K562 (cell line): ENCODE results near the gene TCF12. TPM values are rescaled to one million over a fixed set of nuclear protein-coding genes. Genes with fewer than 3 reads are reported as not detected.

ENCODE experiments used
- ATAC-seq: fragments of 200-7000 bp; cut with Tn5 transposase; 3 replicates; pipeline ENCODE4 v1.9.1; 2020; ENCODE audit warnings: moderate library complexity
- BruUV-seq: library from RNA; stranded (reverse); fragments of 400-500 nt; replicated peaks from 2 replicates; lab custom pipeline; 2021; lab: Mats Ljungman, UMichigan
- CTCF ChIA-PET: fragments of 300-600 bp; formaldehyde crosslinking; extraction: SDS; loops from one replicate; lab custom pipeline; 2021; ENCODE audit warnings: low intra/inter-chr PET ratio; lab: Yijun Ruan, JAX
- POLR2A ChIA-PET: fragments of 300-600, 350-650 bp; sonication (Branson Sonifier 250); formaldehyde crosslinking; extraction: SDS; loops from one replicate; lab custom pipeline; 2021; ENCODE audit warnings: antibody characterized with exemption, inconsistent platforms; lab: Yijun Ruan, JAX
- DNase-seq, 4 experiments: peaks; one replicate each; pipeline versions ENCODE4 v3.0.0 to v3.0.0-alpha.2; 2011 to 2018; ENCODE audit warnings: low spot score in 3 of 4, mixed read lengths in 3 of 4; ENCODE audit errors: extremely low read depth in 1 of 4
- FAIRE-seq: peaks from 2 replicates; lab custom pipeline; 2011; peaks lifted over from hg19 to GRCh38; lab: Jason Lieb, UNC
- H2AFZ ChIP-seq: 2 replicates; pipeline ENCODE4 v1.6.0; 2011; ENCODE audit warnings: low read depth, low read length, control low read depth, inconsistent platforms
- H3K27ac ChIP-seq: fragments of 200-600 bp; 3 replicates; pipeline ENCODE4 v1.8.0; 2011; ENCODE audit warnings: low read depth, mild to moderate bottlenecking, control low read depth, inconsistent platforms, low read length, moderate library complexity, mixed read lengths; ENCODE audit errors: extremely low read depth
- H3K27me3 ChIP-seq, 2 experiments: fragments of 300-600 bp in 1 of 2; 2 replicates in 1 of 2; 3 replicates in 1 of 2; pipeline versions ENCODE4 v1.6.0 to v1.8.0; 2011; ENCODE audit warnings: inconsistent platforms in 2 of 2, low read length in 2 of 2, mild to moderate bottlenecking in 1 of 2, mixed read lengths in 1 of 2, moderate library complexity in 1 of 2; ENCODE audit not compliant: control insufficient read depth in 2 of 2, insufficient read depth in 2 of 2
- H3K36me3 ChIP-seq: fragments of 300-600 bp; 3 replicates; pipeline ENCODE4 v1.8.0; 2011; ENCODE audit warnings: mild to moderate bottlenecking, low read length, inconsistent platforms; ENCODE audit not compliant: control insufficient read depth, insufficient read depth
- H3K4me1 ChIP-seq, 2 experiments: fragments of 200-600 bp in 1 of 2; replicated peaks in 1 of 2; 2 replicates in 1 of 2; 3 replicates in 1 of 2; pipeline versions ENCODE4 v1.5.1 to v1.8.0; 2011; ENCODE audit warnings: inconsistent platforms in 2 of 2, low read length in 2 of 2, mild to moderate bottlenecking in 1 of 2, mixed read lengths in 1 of 2, moderate library complexity in 1 of 2; ENCODE audit not compliant: control insufficient read depth in 2 of 2, insufficient read depth in 2 of 2
- H3K4me2 ChIP-seq: 2 replicates; pipeline ENCODE4 v1.6.1; 2011; ENCODE audit warnings: low read length, control low read depth, inconsistent platforms, mixed read lengths; ENCODE audit not compliant: insufficient read depth
- H3K4me3 ChIP-seq: fragments of 200-600 bp; sonication (generic), shearing (Covaris generic); 2 replicates; pipeline ENCODE4 v1.5.1; 2016; ENCODE audit warnings: control low read depth, inconsistent platforms
- H3K79me2 ChIP-seq: fragments of 200-600 bp; 3 replicates; pipeline ENCODE4 v1.8.0; 2011; ENCODE audit warnings: low read length, inconsistent platforms; ENCODE audit not compliant: control insufficient read depth, insufficient read depth
- H3K9ac ChIP-seq, 2 experiments: 2 replicates each; pipeline versions ENCODE4 v1.6.0 to v1.6.1; 2011; ENCODE audit warnings: low read depth in 2 of 2, low read length in 2 of 2, control low read depth in 1 of 2, inconsistent platforms in 1 of 2, mild to moderate bottlenecking in 1 of 2, mixed read lengths in 1 of 2; ENCODE audit not compliant: insufficient read depth in 1 of 2
- H3K9me1 ChIP-seq: one replicate; pipeline ENCODE4 v1.6.0; 2011; ENCODE audit warnings: inconsistent platforms, mild to moderate bottlenecking, low read length, moderate library complexity; ENCODE audit not compliant: control insufficient read depth, insufficient read depth
- H3K9me3 ChIP-seq: replicated peaks from 2 replicates; pipeline ENCODE4 v1.5.1; 2011; ENCODE audit warnings: low read depth, low read length, inconsistent platforms; ENCODE audit not compliant: control insufficient read depth, insufficient read depth
- H4K20me1 ChIP-seq: replicated peaks from 2 replicates; pipeline ENCODE4 v1.6.1; 2011; ENCODE audit warnings: low read length, inconsistent platforms, mixed read lengths; ENCODE audit not compliant: control insufficient read depth, insufficient read depth
- ASH1L ChIP-seq: fragments of 450-650 bp; IDR thresholded peaks from 2 replicates; pipeline ENCODE4 v1.6.1; 2018; ENCODE audit warnings: borderline replicate concordance, mild to moderate bottlenecking, low read depth; ENCODE audit not compliant: partially characterized antibody
- BCL6 ChIP-seq: fragments of 250-450 bp; sonication (Bioruptor Pico); IDR thresholded peaks from 2 replicates; pipeline ENCODE4 v1.4.0; 2020
- EWSR1 ChIP-seq: fragments of 450-650 bp; IDR thresholded peaks from 2 replicates; pipeline ENCODE4 v1.6.1; 2018; ENCODE audit warnings: borderline replicate concordance, mild to moderate bottlenecking, low read depth, moderate library complexity; ENCODE audit not compliant: partially characterized antibody
- FOXA3 ChIP-seq, 2 experiments: fragments of 450-650 bp in 1 of 2; sonication (generic) in 1 of 2; formaldehyde crosslinking; IDR thresholded peaks in 1 of 2; conservative IDR thresholded peaks in 1 of 2; 2 replicates each; pipeline versions ENCODE4 v1.4.0 to v1.8.0; 2020 to 2022; ENCODE audit warnings: mild to moderate bottlenecking in 2 of 2, missing genetic modification reagents in 1 of 2
- HINFP ChIP-seq: fragments of 450-650 bp; conservative IDR thresholded peaks from 2 replicates; pipeline ENCODE4 v1.6.1; 2016; ENCODE audit warnings: missing genetic modification characterization, low read depth, mild to moderate bottlenecking, control low read depth, missing compliant biosample characterization
- NFXL1 ChIP-seq: fragments of 450-650 bp; formaldehyde crosslinking; IDR thresholded peaks from 2 replicates; pipeline ENCODE4 v1.4.0; 2021; ENCODE audit warnings: mild to moderate bottlenecking
- NR2C2 ChIP-seq, 2 experiments: fragments of 200-800 bp in 1 of 2; sonication (Bioruptor generic) in 1 of 2; sonication (generic) in 1 of 2; formaldehyde crosslinking in 1 of 2; IDR thresholded peaks; 2 replicates each; pipeline versions ENCODE4 v1.6.1 to v1.8.0; 2016 to 2022; ENCODE audit warnings: mild to moderate bottlenecking in 1 of 2, missing compliant biosample characterization in 1 of 2, missing genetic modification characterization in 1 of 2, missing genetic modification reagents in 1 of 2
- TCFL5 ChIP-seq: fragments of 250-450 bp; sonication (Bioruptor Pico); conservative IDR thresholded peaks from 2 replicates; pipeline ENCODE4 v1.6.1; 2021; ENCODE audit warnings: mild to moderate bottlenecking, moderate library complexity, matching md5 sums
- ZNF695 ChIP-seq: fragments of 450-650 bp; formaldehyde crosslinking; IDR thresholded peaks from 2 replicates; pipeline ENCODE4 v1.4.0; 2020; ENCODE audit warnings: mild to moderate bottlenecking, moderate library complexity
- WGBS: fragments of 100-300 bp; shearing (Covaris generic); methylation state at CpG from one replicate; pipeline ENCODE4 v1.1.6; 2016; ENCODE audit warnings: low coverage, mixed read lengths; ENCODE audit not compliant: insufficient coverage; ENCODE audit errors: missing lambda C conversion rate; 5-methylcytosine and 5-hydroxymethylcytosine counted together
- in situ Hi-C: fragments of 300-500 bp; cut with MboI; formaldehyde crosslinking; loops from 4 replicates; pipeline ENCODE4 v1.15.0; 2018; ENCODE audit warnings: inconsistent platforms, mixed read lengths
- intact Hi-C: fragments of 100-400 bp; cut with micrococcal nuclease; formaldehyde crosslinking; loops from 2 replicates; pipeline ENCODE4 v1.14.2; 2022
- polyA plus RNA-seq, 8 experiments: library from polyadenylated mRNA; depleted of rRNA in 4 of 8; stranded (reverse) in 5 of 8; unstranded in 3 of 8; fragments of >200 nt; fragmentation: Nextera tagmentation in 2 of 8; fragmentation: Illumina TruSeq in 1 of 8; extraction: Ambion mirVana in 2 of 8; extraction: Trizol in 1 of 8; gene quantifications; 2 replicates each; pipeline versions ENCODE4 v1.2.1 to v1.2.3, GENCODE V29; 2011 to 2014; ENCODE audit warnings: inconsistent platforms in 1 of 8, missing spikeins in 1 of 8
- total RNA-seq, 7 experiments: library from RNA; depleted of rRNA in 6 of 7; stranded (reverse); fragments of >200 nt in 6 of 7; fragmentation: Illumina TruSeq in 2 of 7; extraction: Trizol in 2 of 7; gene quantifications; 2 replicates each; pipeline versions ENCODE4 v1.2.1 to v1.2.3, GENCODE V29; 2011 to 2021; ENCODE audit warnings: low replicate concordance in 1 of 7
- TF ChIP-seq, protein P1 (sequence below), 3 experiments: fragments of 200-800 bp in 1 of 3; fragments of 250-450 bp in 1 of 3; fragments of 450-650 bp in 1 of 3; sonication (Bioruptor Pico) in 1 of 3; sonication (Bioruptor generic) in 1 of 3; formaldehyde crosslinking in 1 of 3; IDR thresholded peaks; 2 replicates each; pipeline versions ENCODE4 v1.6.1 to v1.8.0; 2016 to 2022; ENCODE audit warnings: mild to moderate bottlenecking in 2 of 3, missing genetic modification characterization in 2 of 3, missing compliant biosample characterization in 1 of 3, moderate library complexity in 1 of 3
- TF ChIP-seq, protein P2 (sequence below): fragments of 450-650 bp; IDR thresholded peaks from 2 replicates; pipeline ENCODE4 v1.6.1; 2017; ENCODE audit warnings: antibody characterized with exemption
- TF ChIP-seq, protein P3 (sequence below): fragments of 250-450 bp; sonication (Bioruptor Pico); IDR thresholded peaks from 2 replicates; pipeline ENCODE4 v1.5.0; 2021

TCF12 gene
- total and polyA plus RNA-seq, 9 of the 15 experiments (the other 6 are each of a cell fraction or from before 2014, with no cell fraction given) = 10.5 to 132 (median 52.9) TPM

GRCh38 chr15:57144448-57144847 is 226.0 kb downstream of the TCF12 start:
- H3K79me2 ChIP-seq = peaks cover 19% of the 10 kb centered on the region; the same call in 2 of the 3 replicates
- in situ Hi-C loops = no loop called here
- TF ChIP-seq NFXL1 (CRISPR knock-in tag) = no peak
- TF ChIP-seq, protein P1, sequence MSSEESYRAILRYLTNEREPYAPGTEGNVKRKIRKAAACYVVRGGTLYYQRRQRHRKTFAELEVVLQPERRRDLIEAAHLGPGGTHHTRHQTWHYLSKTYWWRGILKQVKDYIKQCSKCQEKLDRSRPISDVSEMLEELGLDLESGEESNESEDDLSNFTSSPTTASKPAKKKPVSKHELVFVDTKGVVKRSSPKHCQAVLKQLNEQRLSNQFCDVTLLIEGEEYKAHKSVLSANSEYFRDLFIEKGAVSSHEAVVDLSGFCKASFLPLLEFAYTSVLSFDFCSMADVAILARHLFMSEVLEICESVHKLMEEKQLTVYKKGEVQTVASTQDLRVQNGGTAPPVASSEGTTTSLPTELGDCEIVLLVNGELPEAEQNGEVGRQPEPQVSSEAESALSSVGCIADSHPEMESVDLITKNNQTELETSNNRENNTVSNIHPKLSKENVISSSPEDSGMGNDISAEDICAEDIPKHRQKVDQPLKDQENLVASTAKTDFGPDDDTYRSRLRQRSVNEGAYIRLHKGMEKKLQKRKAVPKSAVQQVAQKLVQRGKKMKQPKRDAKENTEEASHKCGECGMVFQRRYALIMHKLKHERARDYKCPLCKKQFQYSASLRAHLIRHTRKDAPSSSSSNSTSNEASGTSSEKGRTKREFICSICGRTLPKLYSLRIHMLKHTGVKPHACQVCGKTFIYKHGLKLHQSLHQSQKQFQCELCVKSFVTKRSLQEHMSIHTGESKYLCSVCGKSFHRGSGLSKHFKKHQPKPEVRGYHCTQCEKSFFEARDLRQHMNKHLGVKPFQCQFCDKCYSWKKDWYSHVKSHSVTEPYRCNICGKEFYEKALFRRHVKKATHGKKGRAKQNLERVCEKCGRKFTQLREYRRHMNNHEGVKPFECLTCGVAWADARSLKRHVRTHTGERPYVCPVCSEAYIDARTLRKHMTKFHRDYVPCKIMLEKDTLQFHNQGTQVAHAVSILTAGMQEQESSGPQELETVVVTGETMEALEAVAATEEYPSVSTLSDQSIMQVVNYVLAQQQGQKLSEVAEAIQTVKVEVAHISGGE (CRISPR knock-in tag; IDR thresholded peaks at IDR 0.05) = no peak
- no peak for TF ChIP-seq ASH1L
- TF ChIP-seq BCL6 = no peak
- TF ChIP-seq, protein P2, sequence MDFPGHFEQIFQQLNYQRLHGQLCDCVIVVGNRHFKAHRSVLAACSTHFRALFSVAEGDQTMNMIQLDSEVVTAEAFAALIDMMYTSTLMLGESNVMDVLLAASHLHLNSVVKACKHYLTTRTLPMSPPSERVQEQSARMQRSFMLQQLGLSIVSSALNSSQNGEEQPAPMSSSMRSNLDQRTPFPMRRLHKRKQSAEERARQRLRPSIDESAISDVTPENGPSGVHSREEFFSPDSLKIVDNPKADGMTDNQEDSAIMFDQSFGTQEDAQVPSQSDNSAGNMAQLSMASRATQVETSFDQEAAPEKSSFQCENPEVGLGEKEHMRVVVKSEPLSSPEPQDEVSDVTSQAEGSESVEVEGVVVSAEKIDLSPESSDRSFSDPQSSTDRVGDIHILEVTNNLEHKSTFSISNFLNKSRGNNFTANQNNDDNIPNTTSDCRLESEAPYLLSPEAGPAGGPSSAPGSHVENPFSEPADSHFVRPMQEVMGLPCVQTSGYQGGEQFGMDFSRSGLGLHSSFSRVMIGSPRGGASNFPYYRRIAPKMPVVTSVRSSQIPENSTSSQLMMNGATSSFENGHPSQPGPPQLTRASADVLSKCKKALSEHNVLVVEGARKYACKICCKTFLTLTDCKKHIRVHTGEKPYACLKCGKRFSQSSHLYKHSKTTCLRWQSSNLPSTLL = no peak
- TF ChIP-seq, protein P3, sequence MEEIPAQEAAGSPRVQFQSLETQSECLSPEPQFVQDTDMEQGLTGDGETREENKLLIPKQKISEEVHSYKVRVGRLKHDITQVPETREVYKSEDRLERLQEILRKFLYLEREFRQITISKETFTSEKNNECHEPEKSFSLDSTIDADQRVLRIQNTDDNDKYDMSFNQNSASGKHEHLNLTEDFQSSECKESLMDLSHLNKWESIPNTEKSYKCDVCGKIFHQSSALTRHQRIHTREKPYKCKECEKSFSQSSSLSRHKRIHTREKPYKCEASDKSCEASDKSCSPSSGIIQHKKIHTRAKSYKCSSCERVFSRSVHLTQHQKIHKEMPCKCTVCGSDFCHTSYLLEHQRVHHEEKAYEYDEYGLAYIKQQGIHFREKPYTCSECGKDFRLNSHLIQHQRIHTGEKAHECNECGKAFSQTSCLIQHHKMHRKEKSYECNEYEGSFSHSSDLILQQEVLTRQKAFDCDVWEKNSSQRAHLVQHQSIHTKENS (CRISPR knock-in tag) = no peak
- no peak for TF ChIP-seq NR2C2 (CRISPR knock-in tag; IDR thresholded peaks at IDR 0.05)
- TF ChIP-seq NR2C2 (tag; IDR thresholded peaks at IDR 0.05) = no peak
- no peak for TF ChIP-seq TCFL5 (CRISPR knock-in tag)
- no peak for TF ChIP-seq HINFP (tag)
- no peak for TF ChIP-seq EWSR1
- no peak for TF ChIP-seq FOXA3 (CRISPR knock-in tag; conservative IDR thresholded peaks at IDR 0.05 in 1 of 2, IDR thresholded peaks at IDR 0.05 in 1 of 2)
- TF ChIP-seq ZNF695 (CRISPR knock-in tag) = no peak

More at GRCh38 chr15:57144448-57144847, 226.0 kb downstream of the TCF12 start:
- Histone ChIP-seq H3K9ac (no peak overlapping the region), H2AFZ (no peak overlapping the region), H3K4me2 (no peak overlapping the region), H3K4me3 (no peak overlapping the region), H3K4me1 (peaks cover 4 to 16% of the 10 kb centered on the region in 2 experiments; a peak in 4 of 5 replicates), H4K20me1 (no peaks in the 10 kb centered on the region), H3K27me3 (no peaks in the 10 kb centered on the region), H3K9me3 (no peaks in the 10 kb centered on the region), H3K27ac (no peak overlapping the region; the same call in 2 of the 3 replicates), H3K36me3 (no peaks in the 10 kb centered on the region), H3K9me1 (no peaks in the 10 kb centered on the region)
- BruUV-seq = no TSS peak
- ChIA-PET POLR2A (interaction anchor here (0.6 kb wide), 1 partner anchor 103 kb away, joined by 3 read pairs; no protein-coding TSS in a partner anchor), CTCF (no interaction called here)
- DNase-seq (no peak), ATAC-seq (peak; percentile 37; the same call in 2 of the 3 replicates), FAIRE-seq (no peak)
- 51% methylated on average over 5 of the region's 5 CpGs for WGBS
- intact Hi-C loops = loop anchor here (5.0 to 10.0 kb wide), 2 partner anchors 322 to 650 kb away; no protein-coding TSS in a partner anchor
